GM18858 (cell line): ENCODE measurements around the gene CDC42BPB.
"Not testable (repeated sequence)": the region's sequence is repeated elsewhere in the genome, so short reads cannot be mapped to it uniquely, and the experiment has no call there.

ENCODE experiments used
- ATAC-seq: cut with Tn5 transposase; IDR thresholded peaks from one replicate; pipeline ENCODE4 v1.9.1; 2021; ENCODE audit not compliant: unreplicated experiment

CDC42BPB gene

DNA sequence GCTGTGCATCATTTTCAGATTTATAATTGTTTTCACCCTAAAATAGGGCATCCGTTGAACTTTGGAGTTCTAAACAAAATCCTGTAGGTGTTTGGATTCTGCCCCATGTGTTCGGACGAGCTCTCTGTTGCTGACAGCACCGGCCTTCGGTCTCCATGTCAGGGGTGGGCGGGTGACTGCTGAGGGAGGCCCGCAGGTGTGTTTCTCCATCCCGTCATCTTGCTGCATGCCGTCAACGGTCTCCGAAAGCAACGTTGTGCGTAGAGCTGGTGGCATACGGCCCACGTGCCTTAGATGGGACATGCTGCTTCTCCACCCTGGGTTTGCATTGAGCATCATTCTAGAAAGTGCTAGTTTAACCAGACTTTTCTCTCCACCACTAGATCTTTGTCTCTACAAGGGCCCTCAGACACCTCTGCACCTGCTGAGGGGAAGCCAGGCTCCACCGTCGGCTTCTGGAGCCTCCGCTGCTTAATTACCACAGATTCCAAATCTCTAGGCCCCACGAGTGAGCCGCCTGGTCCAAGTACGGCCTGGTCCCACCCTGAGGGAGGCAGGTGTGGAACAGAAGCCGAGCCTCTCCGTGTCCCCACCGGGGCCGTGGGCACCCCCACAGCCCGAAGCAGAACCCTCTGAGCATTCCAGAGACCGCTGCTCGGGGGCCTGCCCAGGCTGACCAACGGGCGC lies 150.6 kb downstream of the CDC42BPB start:
- no peak for ATAC-seq

GRCh38 chr14:102905116-102906108 lies 151.9 kb downstream of the CDC42BPB start:
- ATAC-seq, result no peak

GRCh38 chr14:102903889-102904512 lies 153.3 kb downstream of the CDC42BPB start:
- ATAC-seq, result no peak

GRCh38 chr14:102903248-102903888 lies 154.0 kb downstream of the CDC42BPB start:
- no peak for ATAC-seq

GRCh38 chr14:102902523-102903247 lies 154.7 kb downstream of the CDC42BPB start:
- ATAC-seq, result no peak

- no peak for ATAC-seq
These were observed 155.3 kb downstream of the CDC42BPB start for GRCh38 chr14:102902086-102902485.

GRCh38 chr14:102901633-102902032 lies 155.7 kb downstream of the CDC42BPB start:
- peak; percentile 61 for ATAC-seq

DNA sequence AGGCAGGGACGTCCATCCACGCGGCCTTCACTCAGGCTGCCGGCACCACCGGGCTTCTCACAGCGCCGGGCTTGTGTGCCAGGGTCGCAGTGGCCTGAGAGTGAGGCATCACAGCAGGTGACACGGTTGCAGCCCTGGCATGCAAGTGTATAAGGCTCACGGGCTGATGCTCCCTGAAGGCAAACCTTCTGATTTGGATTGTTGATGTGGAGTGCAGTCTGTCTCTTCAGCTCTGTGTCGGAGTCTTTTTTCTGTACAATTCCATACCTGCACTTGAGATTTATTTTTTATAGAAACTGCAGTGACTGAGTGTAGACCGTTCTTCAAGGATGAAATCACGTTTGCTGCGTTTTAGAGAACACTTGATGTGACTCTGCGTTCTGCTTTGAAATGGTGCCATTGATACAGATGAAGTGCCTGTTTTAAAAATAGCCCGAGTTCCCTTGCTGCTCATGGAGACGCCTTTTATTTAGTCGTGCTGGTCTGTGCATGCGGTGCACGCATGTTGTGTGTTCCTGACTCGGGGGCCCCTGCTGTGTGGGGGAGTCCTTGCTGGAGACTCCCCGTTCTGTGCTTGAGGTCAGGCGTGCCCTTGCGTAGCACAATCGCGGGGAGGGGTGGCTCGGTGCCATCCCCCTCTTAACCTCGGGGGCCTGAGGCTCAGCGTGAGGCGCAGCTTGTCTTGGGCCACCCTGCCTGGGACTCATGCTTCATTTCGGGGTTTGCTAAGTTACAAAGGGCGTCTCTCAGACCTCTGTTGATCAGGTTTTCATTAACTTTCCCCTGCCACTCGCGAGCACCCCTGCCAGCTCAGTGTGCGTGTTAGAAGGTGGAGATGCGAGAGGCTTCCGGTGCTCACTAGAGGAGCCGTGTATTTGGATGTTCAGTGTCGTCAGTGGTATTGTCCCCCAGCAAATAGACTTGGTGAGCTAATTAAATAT lies 156.4 kb downstream of the CDC42BPB start:
- peak; percentile 26 for ATAC-seq

- ATAC-seq, result no peak
These were observed 157.8 kb downstream of the CDC42BPB start for GRCh38 chr14:102899516-102899900.

DNA sequence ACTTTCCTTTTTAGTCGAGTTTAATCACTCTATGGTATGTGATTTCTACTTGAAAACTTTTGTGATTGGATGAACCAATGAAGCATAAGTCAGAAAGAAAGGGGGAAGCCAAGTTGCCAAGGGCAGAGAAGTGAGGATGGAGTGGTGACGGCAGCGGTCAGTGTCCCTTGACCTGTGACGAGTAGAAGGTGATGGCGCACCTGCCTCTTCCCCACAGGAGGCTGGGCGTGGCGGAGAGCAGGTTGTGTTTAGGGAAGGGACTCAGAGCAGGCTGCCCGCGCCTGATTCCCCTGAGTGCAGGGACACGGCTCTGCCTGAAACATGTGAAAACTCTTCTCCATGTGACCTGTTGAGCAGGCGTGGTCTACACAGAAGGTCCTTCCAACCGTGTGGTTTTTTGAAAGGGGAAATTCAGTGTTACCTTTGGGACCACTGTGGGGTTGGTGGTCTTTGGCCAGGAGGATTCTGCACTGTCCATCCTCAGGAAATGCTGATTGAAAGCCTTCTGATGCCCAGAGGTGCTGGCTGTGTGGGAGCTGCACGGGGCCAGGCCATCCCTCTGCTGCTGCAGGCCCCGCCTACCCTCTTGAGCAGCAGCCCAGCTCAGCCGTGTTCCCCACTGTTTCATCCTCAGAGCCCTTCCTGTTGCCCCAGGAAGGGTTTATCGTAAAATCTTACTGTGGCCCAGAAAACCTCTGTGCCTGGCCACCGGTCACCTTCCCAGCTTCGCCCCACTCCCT lies 158.4 kb downstream of the CDC42BPB start:
- ATAC-seq, result no peak

DNA sequence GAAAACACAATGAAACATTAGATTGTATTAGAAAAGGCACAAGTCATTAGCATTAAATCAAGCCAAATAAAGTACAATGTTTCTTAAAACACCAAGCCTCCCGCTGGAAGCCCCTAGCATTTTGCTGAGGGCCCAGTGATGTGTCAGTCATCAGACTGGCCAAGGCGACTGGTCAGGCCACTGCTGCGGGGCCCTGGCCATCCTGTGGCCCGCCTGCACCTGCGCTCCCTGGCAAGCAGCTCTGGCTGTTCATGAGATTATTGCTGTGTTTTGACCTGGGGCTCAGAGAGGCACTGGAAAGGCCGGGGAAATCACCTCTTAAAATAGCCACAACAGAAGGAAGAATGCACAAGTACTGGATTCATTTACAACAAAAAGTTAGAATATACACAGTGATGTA lies 159.1 kb downstream of the CDC42BPB start:
- no peak for ATAC-seq

DNA sequence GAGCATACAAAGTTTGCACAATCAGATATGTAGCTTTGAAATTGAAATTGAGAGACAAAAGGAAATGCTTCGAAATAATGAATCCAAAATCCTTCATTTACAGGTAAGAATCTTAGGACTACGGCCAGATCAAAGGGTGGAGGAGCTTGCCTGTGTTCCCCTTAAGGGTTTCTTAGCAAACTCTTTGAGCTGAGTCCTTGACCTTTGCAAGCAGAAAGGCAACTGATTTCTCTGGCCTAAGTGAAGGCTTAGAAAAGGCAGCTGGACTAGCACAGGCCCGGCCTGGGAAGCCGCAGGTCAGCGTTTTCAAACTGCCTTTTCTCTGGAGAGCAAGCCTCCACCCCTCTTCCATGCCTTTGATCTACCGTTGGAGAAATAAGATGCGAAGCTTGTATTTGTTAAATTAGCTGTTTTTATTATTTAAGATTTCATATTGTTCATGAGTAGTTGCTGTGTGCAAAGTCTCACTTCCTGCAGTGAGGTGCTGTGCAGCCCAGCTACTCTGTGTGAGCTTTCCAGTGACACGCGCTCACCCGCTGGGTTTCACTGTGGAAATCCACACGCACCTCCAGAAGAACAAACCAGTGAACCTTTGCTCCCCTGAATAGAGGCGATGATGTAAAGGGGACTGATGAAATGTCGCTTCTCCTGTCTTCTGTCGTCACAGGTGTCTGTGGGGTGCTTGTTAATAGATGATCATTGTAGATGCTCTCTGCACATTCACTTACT lies 159.9 kb downstream of the CDC42BPB start:
- no peak for ATAC-seq

- not testable (repeated sequence) for ATAC-seq
These were observed 160.6 kb downstream of the CDC42BPB start for GRCh38 chr14:102896735-102897134.

DNA sequence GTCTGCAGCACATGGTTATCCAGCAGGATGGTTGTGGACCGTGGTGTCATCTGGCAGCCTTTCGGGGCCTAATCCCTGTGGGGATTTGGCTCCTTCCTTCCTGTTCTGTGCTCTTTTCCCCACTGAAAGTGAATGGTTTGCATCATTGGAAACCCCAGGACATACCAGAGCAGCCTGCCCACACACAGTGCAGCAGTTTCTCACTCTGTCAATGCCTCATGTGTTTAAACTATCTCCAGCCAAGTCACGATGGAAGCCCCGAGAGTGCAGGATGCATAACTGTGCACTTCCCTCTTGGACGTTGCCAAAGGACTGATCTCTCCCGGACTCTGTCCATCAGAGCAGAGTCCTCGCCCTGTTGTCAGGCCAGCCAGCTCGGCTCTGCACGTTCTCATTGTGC lies 163.9 kb downstream of the CDC42BPB start:
- no peak for ATAC-seq

DNA sequence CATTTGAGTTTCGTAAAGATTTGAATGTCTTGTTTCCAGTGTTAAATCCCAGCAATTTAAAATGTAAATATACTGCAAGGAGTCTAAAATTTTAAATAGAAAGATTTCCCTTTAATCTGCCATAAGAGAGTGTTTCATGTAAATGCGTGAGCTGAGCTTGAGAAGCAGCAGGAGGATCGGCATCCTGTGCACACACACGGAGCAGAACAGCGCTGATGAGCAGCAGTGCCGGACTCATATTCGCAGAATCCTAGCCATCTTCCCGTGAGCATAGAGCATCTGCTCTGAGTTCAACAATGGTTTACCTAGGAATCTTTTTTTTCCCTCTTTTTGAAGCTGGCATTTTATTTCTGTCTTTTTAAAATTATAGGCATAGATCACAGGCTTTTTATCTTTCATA lies 164.7 kb downstream of the CDC42BPB start:
- no peak for ATAC-seq

GRCh38 chr14:102891556-102891955 lies 165.8 kb downstream of the CDC42BPB start:
- ATAC-seq, result no peak

GRCh38 chr14:102891111-102891510 lies 166.2 kb downstream of the CDC42BPB start:
- ATAC-seq, result no peak

GRCh38 chr14:102889615-102890014 lies 167.7 kb downstream of the CDC42BPB start:
- ATAC-seq, result no peak
